HepG2 (cell line): ENCODE results near the gene SEC14L5. TPM values are rescaled to one million over a fixed set of nuclear protein-coding genes. Genes with fewer than 3 reads are reported as not detected.

Experiments used
- ATAC-seq: fragments of 200-7000 bp; cut with Tn5 transposase; 3 replicates; pipeline ENCODE4 v1.9.1; 2020; ENCODE audit warnings: mild to moderate bottlenecking, moderate library complexity
- BruUV-seq: library from RNA; stranded (reverse); fragments of 400-500 nt; replicated peaks from 2 replicates; lab custom pipeline; 2021; lab: Mats Ljungman, UMichigan
- CTCF ChIA-PET: fragments of 300-600 bp; formaldehyde crosslinking; extraction: SDS; loops from one replicate; lab custom pipeline; 2021; ENCODE audit warnings: low total read pairs, inconsistent platforms, low intra/inter-chr PET ratio; lab: Yijun Ruan, JAX
- POLR2A ChIA-PET: fragments of 350-600 bp; sonication (Branson Sonifier 250); formaldehyde crosslinking; loops from one replicate; lab custom pipeline; 2020; ENCODE audit warnings: antibody characterized with exemption, inconsistent platforms; lab: Yijun Ruan, JAX
- DNase-seq: peaks from one replicate; pipeline ENCODE4 v3.0.0-alpha.2; 2015; ENCODE audit warnings: low spot score
- FAIRE-seq: peaks from 3 replicates; lab custom pipeline; 2011; peaks lifted over from hg19 to GRCh38; lab: Jason Lieb, UNC
- H2AFZ ChIP-seq: one replicate; pipeline ENCODE4 v1.6.1; 2011; ENCODE audit warnings: low read length, inconsistent platforms
- H3K27ac ChIP-seq: fragments of 300-600 bp; 3 replicates; pipeline ENCODE4 v1.8.0; 2011; ENCODE audit warnings: mixed run types, mild to moderate bottlenecking, mixed read lengths, low read length, inconsistent platforms; ENCODE audit not compliant: insufficient read depth; ENCODE audit errors: extremely low read length
- H3K27me3 ChIP-seq, 2 experiments: fragments of 200-600 bp in 1 of 2; 2 replicates in 1 of 2; 3 replicates in 1 of 2; pipeline versions ENCODE4 v1.6.0 to v1.8.0; 2011; ENCODE audit warnings: low read length in 2 of 2, mild to moderate bottlenecking in 2 of 2, moderate library complexity in 2 of 2, inconsistent platforms in 1 of 2; ENCODE audit not compliant: insufficient read depth in 2 of 2, control insufficient read depth in 1 of 2
- H3K36me3 ChIP-seq, 2 experiments: fragments of 200-600 bp in 1 of 2; replicated peaks in 1 of 2; 2 replicates in 1 of 2; 3 replicates in 1 of 2; pipeline versions ENCODE4 v1.5.1 to v1.8.0; 2011; ENCODE audit warnings: low read length in 2 of 2, inconsistent platforms in 1 of 2; ENCODE audit not compliant: insufficient read depth in 2 of 2, control insufficient read depth in 1 of 2
- H3K4me1 ChIP-seq: 2 replicates; pipeline ENCODE4 v1.5.1; 2012; ENCODE audit warnings: low read length, inconsistent platforms; ENCODE audit not compliant: insufficient read depth
- H3K4me2 ChIP-seq: 2 replicates; pipeline ENCODE4 v1.6.0; 2011; ENCODE audit warnings: low read depth, low read length, inconsistent platforms
- H3K4me3 ChIP-seq, 3 experiments: fragments of 200-600 bp in 1 of 3; sonication (generic), shearing (Covaris generic) in 1 of 3; replicated peaks in 1 of 3; 2 replicates each; pipeline ENCODE4 v1.5.1; 2011 to 2016; ENCODE audit warnings: low read length in 3 of 3, inconsistent platforms in 2 of 3, low read depth in 2 of 3, mild to moderate bottlenecking in 2 of 3, control low read depth in 1 of 3, mixed read lengths in 1 of 3; ENCODE audit not compliant: insufficient read depth in 1 of 3
- H3K79me2 ChIP-seq: one replicate; pipeline ENCODE4 v1.6.1; 2011; ENCODE audit warnings: low read length, inconsistent platforms; ENCODE audit not compliant: insufficient read depth
- H3K9ac ChIP-seq: 2 replicates; pipeline ENCODE4 v1.6.0; 2011; ENCODE audit warnings: mild to moderate bottlenecking, low read depth, low read length, inconsistent platforms; ENCODE audit not compliant: insufficient read depth
- H3K9me3 ChIP-seq: 2 replicates; pipeline ENCODE4 v1.5.1; 2012; ENCODE audit warnings: mild to moderate bottlenecking, low read length
- H4K20me1 ChIP-seq: 2 replicates; pipeline ENCODE4 v1.6.0; 2011; ENCODE audit warnings: inconsistent platforms, mild to moderate bottlenecking, low read length, moderate library complexity; ENCODE audit not compliant: insufficient read depth
- CENPX ChIP-seq: sonication (generic); formaldehyde crosslinking; IDR thresholded peaks from 2 replicates; pipeline ENCODE4 v1.9.0; 2021; ENCODE audit warnings: mild to moderate bottlenecking, missing genetic modification reagents, moderate library complexity
- HMGXB4 ChIP-seq, 2 experiments: sonication (generic) in 1 of 2; formaldehyde crosslinking in 1 of 2; IDR thresholded peaks; 2 replicates each; pipeline versions ENCODE4 v1.4.0 to v1.6.1; 2018 to 2020; ENCODE audit warnings: missing genetic modification reagents in 2 of 2, borderline replicate concordance in 1 of 2, low read depth in 1 of 2, mild to moderate bottlenecking in 1 of 2, missing biosample characterization in 1 of 2
- POLR2G ChIP-seq: fragments of 200-400 bp; formaldehyde crosslinking; IDR thresholded peaks from 2 replicates; pipeline ENCODE4 v1.6.1; 2018; ENCODE audit warnings: mild to moderate bottlenecking, low read depth, low read length, moderate library complexity
- PRDM10 ChIP-seq: sonication (generic); formaldehyde crosslinking; IDR thresholded peaks from 2 replicates; pipeline ENCODE4 v1.4.0; 2020; ENCODE audit warnings: low read depth, missing genetic modification reagents
- STAG1 ChIP-seq: sonication (generic); formaldehyde crosslinking; IDR thresholded peaks from 2 replicates; pipeline ENCODE4 v1.4.0; 2020; ENCODE audit warnings: missing genetic modification reagents
- ZNF260 ChIP-seq: sonication (generic); formaldehyde crosslinking; IDR thresholded peaks from 2 replicates; pipeline ENCODE4 v1.4.0; 2020; ENCODE audit warnings: missing genetic modification reagents, low read depth, mild to moderate bottlenecking, borderline replicate concordance
- ZNF296 ChIP-seq: sonication (generic); formaldehyde crosslinking; conservative IDR thresholded peaks from 2 replicates; pipeline ENCODE4 v1.5.0; 2020; ENCODE audit warnings: mild to moderate bottlenecking, missing genetic modification reagents
- ZNF776 ChIP-seq: sonication (generic); formaldehyde crosslinking; IDR thresholded peaks from 2 replicates; pipeline ENCODE4 v1.4.0; 2020; ENCODE audit warnings: mild to moderate bottlenecking, missing genetic modification reagents
- WGBS: methylation state at CpG from one replicate; pipeline ENCODE4 v1.1.6; 2017; ENCODE audit warnings: low lambda C conversion rate; 5-methylcytosine and 5-hydroxymethylcytosine counted together
- in situ Hi-C: cut with HindIII; loops from 2 replicates; pipeline ENCODE4 v1.10.0; 2017; ENCODE audit warnings: low pct_unique_long_range_greater_than_20kb; ENCODE audit not compliant: extremely low pct_ligation_motif_present
- intact Hi-C: fragments of 100-400 bp; cut with micrococcal nuclease; formaldehyde crosslinking; loops from one replicate; pipeline ENCODE4 v1.10.0; 2022; ENCODE audit not compliant: unreplicated experiment
- polyA plus RNA-seq, 8 experiments: library from polyadenylated mRNA; depleted of rRNA in 3 of 8; stranded (reverse) in 7 of 8; unstranded in 1 of 8; fragments of >200 nt; fragmentation: Illumina TruSeq in 4 of 8; extraction: Trizol in 4 of 8; gene quantifications; 2 replicates each; pipeline versions ENCODE4 v1.2.1 to v1.2.3, GENCODE V29; 2011 to 2016; ENCODE audit warnings: low read depth in 4 of 8, missing spikeins in 1 of 8, mixed read lengths in 1 of 8; ENCODE audit not compliant: insufficient read depth in 1 of 8
- total RNA-seq, 5 experiments: library from RNA; depleted of rRNA; stranded (reverse); fragments of >200 nt; fragmentation: Illumina TruSeq; extraction: Trizol; gene quantifications; 2 replicates each; pipeline ENCODE4 v1.2.3, GENCODE V29; 2016; ENCODE audit warnings: low read depth in 1 of 5
- TF ChIP-seq, protein P1 (sequence below): IDR thresholded peaks from 2 replicates; pipeline ENCODE4 v1.6.1; 2012; ENCODE audit warnings: low read depth, low read length, improper control_type of control experiment

The SEC14L5 gene
- total and polyA plus RNA-seq, 2 of the 13 experiments (the other 11 are each of a cell fraction or from before 2014, with no cell fraction given), result 0.40 to 0.42 TPM

- Histone ChIP-seq H2AFZ (no peak overlapping the region), H3K9ac (no peak overlapping the region), H3K9me3 (no peaks in the 10 kb centered on the region), H4K20me1 (no peaks in the 10 kb centered on the region; the same call in 1 of the 2 replicates)
- ATAC-seq, result 0 out of 3 replicates have a peak, but pooled peaks have one; percentile 4
- TF ChIP-seq POLR2G (peak; percentile 22; the same call in 1 of the 2 replicates), STAG1 (peak; percentile 38), CENPX (no peak)
- TF ChIP-seq, protein P1, sequence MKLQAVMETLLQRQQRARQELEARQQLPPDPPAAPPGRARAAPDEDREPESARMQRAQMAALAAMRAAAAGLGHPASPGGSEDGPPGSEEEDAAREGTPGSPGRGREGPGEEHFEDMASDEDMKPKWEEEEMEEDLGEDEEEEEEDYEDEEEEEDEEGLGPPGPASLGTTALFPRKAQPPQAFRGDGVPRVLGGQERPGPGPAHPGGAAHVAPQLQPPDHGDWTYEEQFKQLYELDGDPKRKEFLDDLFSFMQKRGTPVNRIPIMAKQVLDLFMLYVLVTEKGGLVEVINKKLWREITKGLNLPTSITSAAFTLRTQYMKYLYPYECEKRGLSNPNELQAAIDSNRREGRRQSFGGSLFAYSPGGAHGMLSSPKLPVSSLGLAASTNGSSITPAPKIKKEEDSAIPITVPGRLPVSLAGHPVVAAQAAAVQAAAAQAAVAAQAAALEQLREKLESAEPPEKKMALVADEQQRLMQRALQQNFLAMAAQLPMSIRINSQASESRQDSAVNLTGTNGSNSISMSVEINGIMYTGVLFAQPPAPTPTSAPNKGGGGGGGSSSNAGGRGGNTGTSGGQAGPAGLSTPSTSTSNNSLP, result peak; percentile 69; the same call in 1 of the 2 replicates
- TF ChIP-seq, all 625 proteins: peak for 3
- FAIRE-seq (no peak), DNase-seq (no peak)
- in situ Hi-C loops, result no loop called here
- CTCF ChIA-PET, result interaction anchor here (1.2 to 1.8 kb wide), 2 partner anchors 18 to 69 kb away, joined by 3 to 10 read pairs; no protein-coding TSS in a partner anchor
- no peaks in the 10 kb centered on the region for H3K79me2 ChIP-seq
- no TSS peak for BruUV-seq
- POLR2A ChIA-PET, result no interaction called here
- H3K4me2 ChIP-seq, result no peak overlapping the region
- H3K36me3 ChIP-seq, result peaks cover 18 to 32% of the 10 kb centered on the region in 2 experiments
- no peak overlapping the region for H3K4me3 ChIP-seq
- 74% methylated on average over 4 of the region's 4 CpGs for WGBS
- H3K4me1 ChIP-seq, result no peaks in the 10 kb centered on the region
- H3K27ac ChIP-seq, result no peak overlapping the region
- intact Hi-C loops, result loop anchor here (2.0 kb wide), 1 partner anchor 68 kb away; no protein-coding TSS in a partner anchor
- H3K27me3 ChIP-seq, result peaks cover 4 to 16% of the 10 kb centered on the region in 2 experiments; a peak in 4 of 5 replicates
Observed at GRCh38 chr16:5024632-5025031, 66.5 kb downstream of the SEC14L5 start.

DNA sequence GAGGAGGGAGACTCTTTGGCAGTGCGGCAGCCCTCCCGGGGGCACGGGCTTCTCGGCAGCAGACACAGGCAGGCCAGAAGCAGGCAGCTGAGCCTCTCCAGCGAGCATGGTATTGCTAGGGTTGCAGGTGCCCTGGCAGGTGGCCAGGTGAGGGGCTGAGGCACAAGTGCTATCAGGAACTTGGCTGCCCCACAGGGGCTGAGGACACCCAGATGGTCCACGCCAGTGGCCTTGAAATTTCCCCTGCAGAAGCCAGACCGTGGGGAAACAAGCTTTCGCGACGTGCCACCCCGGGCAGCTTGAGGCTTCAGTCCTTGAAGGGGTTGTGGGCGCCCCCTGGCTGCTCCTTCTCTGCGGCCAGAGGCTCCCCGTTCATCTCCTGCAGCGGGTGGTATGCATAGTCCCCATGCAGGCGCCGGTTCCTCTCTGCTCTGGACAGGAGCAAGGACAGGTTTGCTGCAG, 67.1 kb downstream of the SEC14L5 start:
- Histone ChIP-seq H3K9me3 (no peaks in the 10 kb centered on the region), H3K4me1 (no peaks in the 10 kb centered on the region), H3K36me3 (peaks cover 19 to 37% of the 10 kb centered on the region in 2 experiments), H3K27ac (no peak overlapping the region), H2AFZ (no peak overlapping the region), H3K9ac (no peak overlapping the region), H3K4me3 (no peak overlapping the region), H3K27me3 (peaks cover 4 to 15% of the 10 kb centered on the region in 2 experiments; a peak in 4 of 5 replicates), H3K4me2 (no peak overlapping the region), H4K20me1 (no peaks in the 10 kb centered on the region; the same call in 1 of the 2 replicates), H3K79me2 (no peaks in the 10 kb centered on the region)
- no peak for DNase-seq
- intact Hi-C loops (loop anchor here (2.0 kb wide), 1 partner anchor 68 kb away; no protein-coding TSS in a partner anchor), in situ Hi-C loops (no loop called here)
- peak; percentile 60 for ATAC-seq
- WGBS, result 74% methylated on average over 17 of the region's 17 CpGs
- FAIRE-seq, result no peak
- POLR2A ChIA-PET, result no interaction called here
- CTCF ChIA-PET, result interaction anchor here (1.2 to 1.8 kb wide), 2 partner anchors 17 to 69 kb away, joined by 3 to 10 read pairs; no protein-coding TSS in a partner anchor
- BruUV-seq, result no TSS peak
- peak; percentile 96 for TF ChIP-seq ZNF776 (CRISPR knock-in tag)
- no peak for TF ChIP-seq ZNF260 (CRISPR knock-in tag)
- TF ChIP-seq HMGXB4 (CRISPR knock-in tag; IDR thresholded peaks at IDR 0.05; ENCODE audit: borderline replicate concordance in 1 of 2, low read depth in 1 of 2), result no peak
- TF ChIP-seq ZNF296 (CRISPR knock-in tag), result no peak
- no peak for TF ChIP-seq PRDM10 (CRISPR knock-in tag)
